Smooth muscle cell (in vitro differentiated cells): ENCODE measurements around the gene ARMC7. TPM values are rescaled to one million over a fixed set of nuclear protein-coding genes. Genes with fewer than 3 reads are reported as not detected.
A peak's percentile ranks its signal among the peaks of the same experiment; 100 is the strongest.
"Not testable (repeated sequence)": the region's sequence is repeated elsewhere in the genome, so short reads cannot be mapped to it uniquely, and the experiment has no call there.

Experiments
- DNase-seq: peaks from one replicate; lab custom pipeline; 2025; ENCODE audit not compliant: unreplicated experiment; lab: John Stamatoyannopoulos, UW
- H2AFZ ChIP-seq: fragments of 200-600 bp; sonication (generic); 2 replicates; pipeline ENCODE4 v1.6.0; 2016; ENCODE audit warnings: antibody characterized with exemption, low read depth, mild to moderate bottlenecking
- H3F3A ChIP-seq: fragments of 200-600 bp; sonication (generic); 2 replicates; pipeline ENCODE4 v1.6.0; 2017; ENCODE audit warnings: antibody characterized with exemption, low read depth
- H3K27ac ChIP-seq: fragments of 200-600 bp; sonication (generic); 2 replicates; pipeline ENCODE4 v1.5.1; 2016; ENCODE audit warnings: low read depth, mild to moderate bottlenecking
- H3K27me3 ChIP-seq: fragments of 200-600 bp; sonication (generic); 2 replicates; pipeline ENCODE4 v1.6.1; 2016; ENCODE audit warnings: low read depth, mild to moderate bottlenecking
- H3K36me3 ChIP-seq: fragments of 200-600 bp; sonication (generic); 2 replicates; pipeline ENCODE4 v1.5.1; 2016; ENCODE audit warnings: low read depth
- H3K4me1 ChIP-seq: fragments of 200-600 bp; sonication (generic); 2 replicates; pipeline ENCODE4 v1.5.1; 2016; ENCODE audit warnings: low read depth
- H3K4me2 ChIP-seq: fragments of 200-600 bp; sonication (generic); 2 replicates; pipeline ENCODE4 v1.6.0; 2016; ENCODE audit warnings: mild to moderate bottlenecking
- H3K4me3 ChIP-seq: fragments of 200-600 bp; sonication (generic); 2 replicates; pipeline ENCODE4 v1.5.1; 2016; ENCODE audit warnings: mild to moderate bottlenecking
- H3K79me2 ChIP-seq: fragments of 200-600 bp; sonication (generic); 2 replicates; pipeline ENCODE4 v1.6.0; 2016; ENCODE audit warnings: low read depth, mild to moderate bottlenecking
- H3K9ac ChIP-seq: fragments of 200-600 bp; sonication (generic); 2 replicates; pipeline ENCODE4 v1.6.0; 2016; ENCODE audit warnings: low read depth
- H3K9me3 ChIP-seq: fragments of 200-600 bp; sonication (generic); replicated peaks from 2 replicates; pipeline ENCODE4 v1.5.1; 2016; ENCODE audit warnings: low read depth
- H4K20me1 ChIP-seq: fragments of 200-600 bp; sonication (generic); 2 replicates; pipeline ENCODE4 v1.6.0; 2016; ENCODE audit warnings: low read depth
- WGBS: methylation state at CpG from one replicate; pipeline ENCODE4 v1.1.7; 2016; ENCODE audit warnings: low lambda C conversion rate; 5-methylcytosine and 5-hydroxymethylcytosine counted together
- polyA plus RNA-seq: library from polyadenylated mRNA; unstranded; fragments of >200 nt; fragmentation: Nextera tagmentation; extraction: Ambion mirVana; gene quantifications from 2 replicates; pipeline ENCODE4 v1.2.1, GENCODE V29; 2016
- total RNA-seq: library from RNA; depleted of rRNA; stranded (reverse); fragments of >200 nt; gene quantifications from 2 replicates; pipeline ENCODE4 v1.2.3, GENCODE V29; 2014
- TF ChIP-seq, protein P1 (sequence below): fragments of 200-600 bp; sonication (generic); IDR thresholded peaks from 2 replicates; pipeline ENCODE4 v1.5.1; 2017; ENCODE audit warnings: borderline replicate concordance, mild to moderate bottlenecking, antibody characterized with exemption; ENCODE audit not compliant: insufficient read depth, poor library complexity, severe bottlenecking

The ARMC7 gene
- total and polyA plus RNA-seq, 2 experiments from 2014 or later: 1.8 to 6.8 TPM

DNA sequence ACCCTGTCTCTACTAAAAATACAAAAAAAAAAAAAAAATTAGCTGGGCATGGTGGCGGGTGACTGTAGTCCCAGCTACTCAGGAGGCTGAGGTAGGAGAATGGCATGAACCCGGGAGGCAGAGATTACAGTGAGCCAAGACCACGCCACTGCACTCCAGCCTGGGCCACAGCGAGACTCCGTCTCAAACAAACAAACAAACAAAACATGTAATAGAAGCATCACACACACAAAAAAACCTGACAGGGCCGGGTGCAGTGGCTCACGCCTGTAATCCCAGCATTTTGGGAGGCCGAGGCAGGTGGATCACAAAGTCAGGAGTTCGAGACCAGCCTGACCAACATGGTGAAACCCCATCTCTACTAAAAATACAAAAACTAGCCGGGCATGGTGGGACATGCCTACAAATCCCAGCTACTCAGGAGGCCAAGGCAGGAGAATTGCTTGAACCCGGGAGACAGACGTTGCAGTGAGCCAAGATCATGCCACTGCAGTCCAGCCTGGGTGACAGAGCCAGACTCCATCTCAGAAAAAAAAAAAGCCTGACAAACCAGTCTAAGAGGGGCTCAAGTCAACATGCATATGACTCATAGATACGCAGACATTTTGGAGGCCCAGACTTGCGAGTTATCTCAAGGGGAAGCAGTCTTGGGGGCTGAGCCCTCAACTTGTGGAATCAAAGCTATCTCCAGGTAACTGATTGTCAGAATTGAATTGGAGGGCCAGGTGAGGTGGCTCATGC lies 24.0 kb downstream of the ARMC7 start:
- not testable (repeated sequence) for H3K4me3 ChIP-seq, H3K27me3 ChIP-seq, H3K36me3 ChIP-seq, H3K79me2 ChIP-seq, H3K9ac ChIP-seq, H2AFZ ChIP-seq, DNase-seq, H3K4me1 ChIP-seq, H3K9me3 ChIP-seq, H3K4me2 ChIP-seq
- WGBS: 78% methylated on average over 14 of the region's 14 CpGs
- peaks cover 12% of the 10 kb centered on the region for H4K20me1 ChIP-seq
- H3K27ac ChIP-seq: peak overlapping the region; percentile 82
- peaks cover 37% of the 10 kb centered on the region for H3F3A ChIP-seq

DNA sequence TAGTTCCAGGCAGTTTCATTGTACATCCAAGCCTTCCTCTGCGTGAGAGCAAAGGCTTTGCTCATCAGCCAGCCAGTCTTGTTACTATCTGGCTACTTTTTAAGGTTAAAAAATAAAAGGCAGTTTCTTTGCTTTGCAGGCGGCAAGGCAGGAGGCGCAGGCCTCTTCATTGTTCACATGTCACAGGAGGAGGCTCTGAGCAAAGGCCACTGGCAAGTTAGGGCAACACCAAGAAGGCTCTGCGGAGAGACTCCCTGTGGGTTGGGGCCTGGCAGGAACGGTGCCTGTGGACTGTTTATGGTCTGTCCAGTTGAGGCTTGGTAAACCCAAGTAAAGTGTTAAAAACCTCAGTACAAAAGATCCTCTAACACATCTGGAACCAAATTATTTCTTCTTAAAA lies 25.7 kb downstream of the ARMC7 start:
- Histone ChIP-seq H3K4me1 (peaks cover 1% of the 10 kb centered on the region), H3K27me3 (no peaks in the 10 kb centered on the region), H4K20me1 (peaks cover 2% of the 10 kb centered on the region), H3K9ac (no peak overlapping the region), H3K9me3 (no peaks in the 10 kb centered on the region), H3K79me2 (peaks cover 3% of the 10 kb centered on the region), H3K4me3 (no peak overlapping the region), H2AFZ (no peak overlapping the region), H3K4me2 (no peak overlapping the region), H3K36me3 (peaks cover 10% of the 10 kb centered on the region), H3K27ac (peak overlapping the region; percentile 82), H3F3A (peaks cover 37% of the 10 kb centered on the region)
- TF ChIP-seq, protein P1, sequence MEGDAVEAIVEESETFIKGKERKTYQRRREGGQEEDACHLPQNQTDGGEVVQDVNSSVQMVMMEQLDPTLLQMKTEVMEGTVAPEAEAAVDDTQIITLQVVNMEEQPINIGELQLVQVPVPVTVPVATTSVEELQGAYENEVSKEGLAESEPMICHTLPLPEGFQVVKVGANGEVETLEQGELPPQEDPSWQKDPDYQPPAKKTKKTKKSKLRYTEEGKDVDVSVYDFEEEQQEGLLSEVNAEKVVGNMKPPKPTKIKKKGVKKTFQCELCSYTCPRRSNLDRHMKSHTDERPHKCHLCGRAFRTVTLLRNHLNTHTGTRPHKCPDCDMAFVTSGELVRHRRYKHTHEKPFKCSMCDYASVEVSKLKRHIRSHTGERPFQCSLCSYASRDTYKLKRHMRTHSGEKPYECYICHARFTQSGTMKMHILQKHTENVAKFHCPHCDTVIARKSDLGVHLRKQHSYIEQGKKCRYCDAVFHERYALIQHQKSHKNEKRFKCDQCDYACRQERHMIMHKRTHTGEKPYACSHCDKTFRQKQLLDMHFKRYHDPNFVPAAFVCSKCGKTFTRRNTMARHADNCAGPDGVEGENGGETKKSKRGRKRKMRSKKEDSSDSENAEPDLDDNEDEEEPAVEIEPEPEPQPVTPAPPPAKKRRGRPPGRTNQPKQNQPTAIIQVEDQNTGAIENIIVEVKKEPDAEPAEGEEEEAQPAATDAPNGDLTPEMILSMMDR: no peak
- DNase-seq: no peak
- WGBS: 81% methylated on average over 5 of the region's 5 CpGs

DNA sequence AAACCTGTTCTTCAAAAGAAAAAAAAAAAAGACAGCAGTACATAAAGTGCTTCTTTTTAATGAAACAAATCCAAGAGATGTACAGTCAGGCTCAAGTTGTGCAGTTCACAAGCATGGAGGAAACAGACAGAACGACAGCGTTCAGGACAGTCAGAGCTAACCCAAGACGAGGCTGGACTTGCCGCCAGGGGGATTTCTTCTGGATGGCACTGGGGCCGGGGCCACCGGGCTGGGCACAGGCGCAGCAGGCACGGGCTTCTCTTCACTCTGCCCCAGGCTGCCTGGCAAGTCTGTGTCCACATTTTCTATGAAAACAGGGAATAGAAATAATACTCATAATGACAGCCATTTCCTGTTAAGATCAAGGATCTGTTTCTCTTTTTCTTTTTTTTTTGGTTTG lies 26.2 kb downstream of the ARMC7 start:
- WGBS: 97% methylated on average over 8 of the region's 8 CpGs
- H3K4me2 ChIP-seq: no peak overlapping the region
- H3K79me2 ChIP-seq: peaks cover 3% of the 10 kb centered on the region
- H3K4me3 ChIP-seq: no peak overlapping the region
- no peak overlapping the region for H2AFZ ChIP-seq
- no peaks in the 10 kb centered on the region for H3K9me3 ChIP-seq
- no peaks in the 10 kb centered on the region for H3K27me3 ChIP-seq
- H3K36me3 ChIP-seq: peaks cover 10% of the 10 kb centered on the region
- peak overlapping the region; percentile 82 for H3K27ac ChIP-seq
- no peak for DNase-seq
- H4K20me1 ChIP-seq: no peaks in the 10 kb centered on the region
- peaks cover 37% of the 10 kb centered on the region for H3F3A ChIP-seq
- H3K4me1 ChIP-seq: no peaks in the 10 kb centered on the region
- TF ChIP-seq, protein P1: no peak
- no peak overlapping the region for H3K9ac ChIP-seq

DNA sequence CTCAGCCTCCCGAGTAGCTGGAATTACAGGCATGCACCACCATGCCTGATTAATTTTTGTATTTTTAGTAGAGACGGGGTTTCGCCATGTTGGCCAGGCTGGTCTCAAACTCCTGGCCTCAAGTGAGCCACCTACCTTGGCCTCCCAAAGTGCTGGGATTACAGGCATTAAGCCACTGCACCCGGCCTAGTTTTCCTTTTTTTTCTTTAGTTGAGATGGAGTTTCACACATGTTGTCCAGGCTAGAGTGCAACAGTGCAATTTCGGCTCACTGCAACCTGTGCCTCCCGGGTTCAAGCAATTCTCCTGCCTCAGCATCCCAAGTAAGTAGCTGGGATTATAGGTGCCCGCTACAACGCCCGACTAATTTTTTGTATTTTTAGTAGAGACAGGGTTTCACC lies 28.0 kb downstream of the ARMC7 start:
- H3K9me3 ChIP-seq, H4K20me1 ChIP-seq, H3K27ac ChIP-seq, H3K27me3 ChIP-seq, H2AFZ ChIP-seq, DNase-seq, H3K79me2 ChIP-seq, H3K4me3 ChIP-seq, H3K9ac ChIP-seq, H3K4me1 ChIP-seq, H3K4me2 ChIP-seq: not testable (repeated sequence)
- 98% methylated on average over 9 of the region's 9 CpGs for WGBS
- Histone ChIP-seq H3K36me3 (peaks cover 10% of the 10 kb centered on the region), H3F3A (peaks cover 39% of the 10 kb centered on the region)
